Pancreas (tissue), 10 donors: ENCODE measurements around the gene ROR2. TPM values are rescaled to one million over a fixed set of nuclear protein-coding genes. Genes with fewer than 3 reads are reported as not detected.

Source experiments
- ATAC-seq, 4 donors: fragments of 200-7000 bp; cut with Tn5 transposase; one replicate each; pipeline versions ENCODE4 v1.8.0 to v1.9.1; 2020; ENCODE audit warnings: mild to moderate bottlenecking in 4 of 4, moderate library complexity in 4 of 4
- DNase-seq, 6 donors: peaks; one replicate each; pipeline ENCODE4 v3.0.0-alpha.2; 2020
- FAIRE-seq: peaks from 2 replicates; lab custom pipeline; 2012; peaks lifted over from hg19 to GRCh38; lab: Jason Lieb, UNC
- H3K27ac ChIP-seq, 4 donors: fragments of 200-600 bp; sonication (generic); 1 replicate in 3 of 4; 2 replicates in 1 of 4; pipeline versions ENCODE4 v1.5.0 to v1.8.0; 2020
- H3K27me3 ChIP-seq, 4 donors: fragments of 200-600 bp; one replicate each; pipeline ENCODE4 v1.8.0; 2021
- H3K36me3 ChIP-seq, 3 donors: fragments of 200-600 bp; sonication (generic) in 1 of 3; one replicate each; pipeline versions ENCODE4 v1.5.0 to v1.8.0; 2020 to 2021
- H3K4me1 ChIP-seq, 3 donors: fragments of 200-600 bp; one replicate each; pipeline ENCODE4 v1.8.0; 2021
- H3K4me3 ChIP-seq, 4 donors: fragments of 200-600 bp; sonication (generic) in 2 of 4; one replicate each; pipeline versions ENCODE4 v1.5.0 to v1.8.0; 2020 to 2021
- H3K9me3 ChIP-seq, 4 donors: fragments of 200-600 bp; one replicate each; pipeline ENCODE4 v1.8.0; 2021
- WGBS, 2 donors: extraction: QIAGEN DNeasy Blood & Tissue Kit; methylation state at CpG; one replicate each; pipeline ENCODE4 v1.1.7; 2013; 5-methylcytosine and 5-hydroxymethylcytosine counted together
- intact Hi-C, 3 donors: fragments of 100-400 bp; cut with DNase I; formaldehyde crosslinking; loops; one replicate each; pipeline versions ENCODE4 v1.11.1 to v1.14.2; 2022
- polyA plus RNA-seq, 2 donors: library from polyadenylated mRNA; stranded (reverse); fragments of 200-250 nt; gene quantifications; one replicate each; pipeline ENCODE4 v1.2.3, GENCODE V29; 2013
- total RNA-seq, 6 donors: library from RNA; stranded (reverse); fragmentation: NEBNext Ultra II Directional in 4 of 6; extraction: Animal tissue kit (Norgen Biotek cat#: 25700) in 4 of 6; gene quantifications; one replicate each; pipeline versions ENCODE4 v1.2.1 to v1.2.4, GENCODE V29; 2021 to 2023
- TF ChIP-seq, protein P1 (sequence below), 4 donors: fragments of 200-600 bp; sonication (generic) in 3 of 4; IDR thresholded peaks; one replicate each; pipeline versions ENCODE4 v1.5.0 to v1.8.0; 2021; ENCODE audit warnings: antibody characterized with exemption in 4 of 4
- donor health status: healthy with polysubstance abuse.
- donor health status: DM: no; HTN: no; CAD: no; lungs with moderate emphysema.
- donor health status: DM: no; HTN: no; CAD: no.
- donor health status: control.
- donor health status: control.
- donor health status: Bipolar disorder and iron deficiency.
- donor health status: DM: yes; HTN: yes; CAD: no.
- donor health status: DM: no; HTN: no; CAD: no.
- donor health status: DM: no; HTN: no; CAD: no.
- donor health status: DM: yes; HTN: yes; CAD: no.

Gene ROR2
- total and polyA plus RNA-seq, 8 donors = 0.67 to 6.3 (median 1.2) TPM

DNA sequence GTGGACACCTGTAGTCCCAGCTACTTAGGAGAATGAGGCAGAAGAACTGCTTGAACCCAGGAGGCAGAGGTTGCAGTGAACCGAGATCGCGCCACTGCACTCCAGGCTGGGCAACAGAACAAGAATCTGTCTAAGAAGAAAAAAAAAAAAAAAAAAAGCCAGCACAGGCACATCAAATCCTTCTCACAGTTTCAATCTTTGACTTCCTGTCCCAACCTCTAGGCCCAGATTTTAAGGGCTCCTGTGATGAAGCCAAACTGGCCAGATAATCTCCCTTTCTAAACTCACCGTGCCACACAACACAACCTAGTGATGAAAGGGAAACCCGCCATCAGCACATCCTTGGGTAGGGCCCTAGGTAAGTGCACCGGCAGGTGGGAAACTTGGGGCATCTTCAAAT, 58.1 kb downstream of the ROR2 start:
- no peak for DNase-seq
- Histone ChIP-seq H3K27ac (no peak overlapping the region), H3K36me3 (no peaks in the 10 kb centered on the region), H3K27me3 (no peaks in the 10 kb centered on the region), H3K4me1 (peaks cover 7 to 15% (median 7%) of the 10 kb centered on the region in 3 donors), H3K4me3 (no peak overlapping the region), H3K9me3 (no peaks in the 10 kb centered on the region)
- no peak for FAIRE-seq
- intact Hi-C loops = no loop called here
- WGBS, 2 donors = 91 to 92% methylated on average over 6 of the region's 6 CpGs
- no peak for ATAC-seq
- TF ChIP-seq, protein P1, sequence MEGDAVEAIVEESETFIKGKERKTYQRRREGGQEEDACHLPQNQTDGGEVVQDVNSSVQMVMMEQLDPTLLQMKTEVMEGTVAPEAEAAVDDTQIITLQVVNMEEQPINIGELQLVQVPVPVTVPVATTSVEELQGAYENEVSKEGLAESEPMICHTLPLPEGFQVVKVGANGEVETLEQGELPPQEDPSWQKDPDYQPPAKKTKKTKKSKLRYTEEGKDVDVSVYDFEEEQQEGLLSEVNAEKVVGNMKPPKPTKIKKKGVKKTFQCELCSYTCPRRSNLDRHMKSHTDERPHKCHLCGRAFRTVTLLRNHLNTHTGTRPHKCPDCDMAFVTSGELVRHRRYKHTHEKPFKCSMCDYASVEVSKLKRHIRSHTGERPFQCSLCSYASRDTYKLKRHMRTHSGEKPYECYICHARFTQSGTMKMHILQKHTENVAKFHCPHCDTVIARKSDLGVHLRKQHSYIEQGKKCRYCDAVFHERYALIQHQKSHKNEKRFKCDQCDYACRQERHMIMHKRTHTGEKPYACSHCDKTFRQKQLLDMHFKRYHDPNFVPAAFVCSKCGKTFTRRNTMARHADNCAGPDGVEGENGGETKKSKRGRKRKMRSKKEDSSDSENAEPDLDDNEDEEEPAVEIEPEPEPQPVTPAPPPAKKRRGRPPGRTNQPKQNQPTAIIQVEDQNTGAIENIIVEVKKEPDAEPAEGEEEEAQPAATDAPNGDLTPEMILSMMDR (IDR thresholded peaks at IDR 0.05) = no peak

DNA sequence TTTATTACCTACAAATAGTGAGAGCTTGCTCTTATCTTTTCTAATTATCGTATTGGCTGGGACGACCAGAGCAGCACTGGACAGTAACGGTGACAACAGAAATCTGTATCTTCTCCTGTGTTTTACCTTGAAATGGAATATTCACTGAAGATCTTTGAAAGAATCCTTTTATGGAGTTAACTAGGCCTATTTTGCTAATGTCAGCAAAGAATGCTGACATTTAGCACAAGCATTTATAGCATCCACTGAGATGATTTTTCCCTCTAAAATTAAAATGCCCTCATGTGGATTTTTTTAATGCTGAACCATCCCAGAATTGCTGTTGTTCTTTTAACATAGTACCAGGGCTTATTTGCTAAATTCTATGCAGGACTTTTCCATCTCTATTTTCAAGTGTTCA, 59.4 kb downstream of the ROR2 start:
- ATAC-seq (no peak), DNase-seq (no peak), FAIRE-seq (no peak)
- intact Hi-C loops = no loop called here
- 71 to 80% methylated on average over 3 of the region's 3 CpGs for WGBS, 2 donors
- no peak overlapping the region for H3K27ac ChIP-seq
- peaks cover 0 to 3% (median 0%) of the 10 kb centered on the region in 3 donors for H3K4me1 ChIP-seq
- TF ChIP-seq, protein P1 (IDR thresholded peaks at IDR 0.05) = no peak
- H3K36me3 ChIP-seq = no peaks in the 10 kb centered on the region
- H3K4me3 ChIP-seq = no peak overlapping the region
- H3K9me3 ChIP-seq = no peaks in the 10 kb centered on the region
- H3K27me3 ChIP-seq = no peaks in the 10 kb centered on the region

GRCh38 chr9:91889161-91889911, 60.7 kb downstream of the ROR2 start:
- H3K27ac ChIP-seq = no peak overlapping the region
- no peaks in the 10 kb centered on the region for H3K36me3 ChIP-seq
- no peaks in the 10 kb centered on the region for H3K9me3 ChIP-seq
- TF ChIP-seq, protein P1 (IDR thresholded peaks at IDR 0.05) = no peak
- no peak for ATAC-seq
- 79 to 88% methylated on average over 16 of the region's 16 CpGs for WGBS, 2 donors
- intact Hi-C loops = no loop called here
- DNase-seq = no peak
- no peaks in the 10 kb centered on the region for H3K27me3 ChIP-seq
- no peak overlapping the region for H3K4me3 ChIP-seq
- FAIRE-seq = no peak
- no peaks in the 10 kb centered on the region for H3K4me1 ChIP-seq

DNA sequence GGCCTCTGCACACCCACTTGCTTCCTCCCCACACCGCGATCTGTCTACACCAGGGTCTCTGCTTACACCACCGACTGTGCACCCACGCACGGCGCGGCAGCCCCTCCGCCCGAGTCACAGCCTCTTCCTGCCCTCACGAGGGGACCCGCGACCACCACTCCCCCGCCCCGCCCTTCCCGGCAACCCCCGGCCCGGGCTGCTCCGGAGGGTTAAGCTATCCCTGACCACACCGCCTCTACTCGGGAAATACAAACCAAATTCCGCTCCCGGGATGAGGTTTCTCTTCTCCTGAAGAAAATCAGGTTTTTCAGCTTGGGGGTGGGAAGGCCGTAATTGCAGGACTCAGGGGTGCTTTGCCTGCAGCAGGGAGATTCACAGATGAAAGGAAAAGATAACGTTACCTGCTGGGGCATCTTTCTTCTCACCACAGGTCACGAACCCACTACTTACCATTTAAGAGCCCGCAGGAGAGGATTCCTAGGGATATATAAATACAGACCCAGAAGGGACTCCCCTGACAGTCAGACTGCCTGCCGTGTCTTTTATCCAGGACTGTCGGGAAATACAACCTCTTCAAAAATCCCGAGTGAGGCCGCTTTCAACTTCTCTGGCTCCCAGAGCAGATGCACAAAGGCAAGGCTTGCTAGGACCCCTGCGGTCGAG, 63.5 kb downstream of the ROR2 start:
- WGBS, 2 donors = 74 to 82% methylated on average over 32 of the region's 32 CpGs
- H3K4me1 ChIP-seq = no peaks in the 10 kb centered on the region
- no peak overlapping the region for H3K27ac ChIP-seq
- no peak for DNase-seq
- H3K9me3 ChIP-seq = no peaks in the 10 kb centered on the region
- H3K36me3 ChIP-seq = no peaks in the 10 kb centered on the region
- intact Hi-C loops = no loop called here
- no peak for ATAC-seq
- no peak for FAIRE-seq
- H3K4me3 ChIP-seq = no peak overlapping the region
- H3K27me3 ChIP-seq = no peaks in the 10 kb centered on the region
- TF ChIP-seq, protein P1 (IDR thresholded peaks at IDR 0.05) = no peak
